EH (cell line): ENCODE data around the gene TPM2.

Source experiments
- DNase-seq: peaks from one replicate; pipeline ENCODE4 v3.0.0-alpha.2; 2015; ENCODE audit warnings: low read depth

Gene TPM2

GRCh38 chr9:35718721-35719511 lies 29.2 kb upstream of the TPM2 start:
- no peak for DNase-seq

- no peak for DNase-seq
Observed at GRCh38 chr9:35717132-35717870, 27.6 kb upstream of the TPM2 start.

DNA sequence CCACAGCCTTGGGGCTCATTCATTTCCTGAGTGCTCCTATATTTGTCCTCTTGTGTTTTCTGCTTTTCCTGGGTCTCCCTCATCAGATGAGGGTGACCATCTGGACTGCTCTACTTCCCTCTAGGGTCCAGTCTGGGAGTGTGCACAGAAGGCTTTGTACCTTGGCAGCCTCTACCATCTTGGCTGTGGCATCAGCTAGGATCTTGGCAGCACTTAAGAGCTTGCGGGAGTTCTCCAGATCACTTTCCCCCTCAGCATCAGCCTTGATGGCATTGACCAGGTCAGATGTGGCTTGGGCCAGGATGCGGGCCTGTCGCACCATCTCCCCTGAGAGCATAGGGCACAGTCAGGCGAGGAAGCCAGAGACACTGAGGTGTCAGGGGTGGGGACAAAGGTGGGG lies 26.5 kb upstream of the TPM2 start:
- peak; percentile 37 for DNase-seq

- no peak for DNase-seq
Observed at GRCh38 chr9:35714579-35715252, 25.0 kb upstream of the TPM2 start.

DNA sequence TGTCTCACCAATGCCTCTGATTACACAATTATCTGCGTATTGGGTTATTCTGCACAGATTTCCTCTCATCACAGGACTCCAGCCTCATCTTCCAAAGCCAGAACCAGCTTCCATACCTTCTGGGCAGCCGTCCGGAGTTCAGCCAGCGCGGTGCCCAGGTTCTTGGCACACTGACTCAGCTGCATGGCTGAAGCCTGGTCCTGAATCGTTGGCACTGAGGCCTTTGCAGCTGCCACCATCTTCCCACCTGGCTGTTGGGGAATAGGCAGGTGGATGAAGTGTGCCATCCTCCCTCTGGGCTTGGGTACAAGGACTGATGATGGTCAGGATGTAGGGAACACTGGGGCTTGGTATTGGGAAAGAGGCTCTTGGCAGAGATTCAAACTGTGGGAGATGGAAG lies 24.4 kb upstream of the TPM2 start:
- DNase-seq, result no peak

GRCh38 chr9:35713578-35713977 lies 23.9 kb upstream of the TPM2 start:
- DNase-seq, result no peak

- no peak for DNase-seq
Observed at GRCh38 chr9:35712762-35713400, 23.2 kb upstream of the TPM2 start.

- DNase-seq, result no peak
Observed at GRCh38 chr9:35711501-35712428, 22.0 kb upstream of the TPM2 start.

DNA sequence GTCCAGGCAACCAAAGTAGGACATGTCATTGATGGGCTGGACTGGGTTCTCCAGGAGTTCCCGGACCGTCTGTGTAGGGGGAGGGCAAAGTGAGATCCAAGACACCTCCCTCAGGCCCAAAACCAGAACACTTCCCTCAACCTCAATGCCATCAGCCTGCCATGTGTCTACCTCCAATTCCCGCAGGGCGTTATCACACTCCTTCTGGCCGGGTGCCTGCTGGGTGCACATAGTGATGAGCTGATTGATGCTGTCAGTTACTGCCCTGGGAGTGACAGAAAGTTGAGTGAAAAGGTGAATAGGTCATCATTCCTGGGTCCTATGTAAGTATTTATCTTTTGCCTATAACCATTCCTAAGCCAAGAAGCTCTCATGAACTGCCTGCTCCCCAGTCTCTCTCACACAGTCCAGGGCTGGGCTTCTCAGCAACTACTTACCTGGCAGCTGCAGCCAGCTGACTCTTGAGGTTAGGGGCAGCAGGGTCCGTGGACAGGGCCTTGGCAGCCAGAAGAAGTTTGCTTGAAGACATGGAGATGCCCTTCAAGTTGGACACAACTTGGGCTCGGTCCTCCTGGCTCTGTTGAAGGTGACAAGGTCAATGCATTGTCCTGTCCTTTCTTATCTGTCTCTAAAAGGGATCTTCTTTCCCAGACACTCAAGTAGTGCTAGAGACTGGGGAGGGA lies 21.2 kb upstream of the TPM2 start:
- DNase-seq, result no peak

DNA sequence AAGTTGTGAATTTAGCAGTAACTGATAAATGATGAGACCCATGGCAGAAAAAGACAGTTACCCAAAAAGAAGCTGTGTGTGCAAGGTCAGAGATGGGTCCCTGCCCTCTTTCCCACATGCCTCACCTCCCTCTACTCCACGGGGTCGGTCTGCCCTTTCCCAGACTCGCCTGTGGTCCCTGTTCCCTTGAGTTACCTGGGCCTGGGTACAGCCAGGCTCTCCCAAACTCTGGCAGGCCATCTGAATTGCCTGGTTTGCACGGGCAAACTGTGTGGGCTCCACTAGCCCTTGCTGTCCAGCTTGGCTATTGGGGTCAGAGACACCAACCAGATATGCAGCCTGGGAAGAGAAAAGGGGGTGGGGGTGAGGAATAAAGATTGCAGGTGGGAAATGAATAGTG lies 18.4 kb upstream of the TPM2 start:
- no peak for DNase-seq

DNA sequence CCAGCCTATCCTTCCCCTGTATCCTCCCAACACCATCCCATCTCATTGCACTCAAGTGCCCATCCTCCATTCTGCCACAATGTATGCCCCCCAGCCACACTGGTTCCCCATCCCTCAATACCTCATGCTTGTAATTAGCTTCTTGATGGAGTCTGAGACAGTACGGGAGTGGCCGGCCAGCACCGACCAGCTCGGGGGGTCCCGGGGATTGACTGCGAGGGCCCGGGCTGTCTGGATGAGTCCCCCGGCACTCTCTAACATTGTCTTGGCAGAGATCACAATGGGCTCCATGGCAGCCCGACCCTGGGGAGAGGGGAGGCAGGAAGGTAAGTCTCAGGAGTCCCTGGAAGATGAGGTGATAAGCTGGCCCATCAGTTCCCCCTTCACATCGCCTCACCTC lies 17.2 kb upstream of the TPM2 start:
- no peak for DNase-seq

GRCh38 chr9:35705836-35706430 lies 16.2 kb upstream of the TPM2 start:
- no peak for DNase-seq

- no peak for DNase-seq
Observed at GRCh38 chr9:35705372-35705771, 15.6 kb upstream of the TPM2 start.

- DNase-seq, result no peak
Observed at GRCh38 chr9:35703906-35704672, 14.4 kb upstream of the TPM2 start.

DNA sequence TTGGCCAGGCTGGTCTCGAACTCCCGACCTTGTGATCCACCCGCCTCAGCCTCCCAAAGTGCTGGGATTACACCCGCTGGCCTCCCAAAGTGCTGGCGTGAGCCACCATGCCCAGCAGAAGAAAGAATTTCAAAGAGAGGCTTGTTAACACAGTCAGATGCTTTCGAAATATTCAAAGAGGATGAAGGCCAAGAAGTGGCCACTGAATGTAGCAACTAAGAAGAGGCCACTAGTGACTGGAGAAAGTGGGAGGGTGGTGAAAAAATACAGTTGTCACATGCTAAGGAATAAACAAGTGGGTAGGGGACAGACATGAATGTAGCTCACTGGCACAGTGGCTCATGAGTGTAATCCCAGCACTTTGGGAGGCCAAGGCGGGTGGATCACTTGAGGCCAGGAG lies 13.0 kb upstream of the TPM2 start:
- DNase-seq, result no peak

- no peak for DNase-seq
Observed at GRCh38 chr9:35700942-35701341, 11.2 kb upstream of the TPM2 start.

GRCh38 chr9:35700031-35700430 lies 10.3 kb upstream of the TPM2 start:
- DNase-seq, result no peak

DNA sequence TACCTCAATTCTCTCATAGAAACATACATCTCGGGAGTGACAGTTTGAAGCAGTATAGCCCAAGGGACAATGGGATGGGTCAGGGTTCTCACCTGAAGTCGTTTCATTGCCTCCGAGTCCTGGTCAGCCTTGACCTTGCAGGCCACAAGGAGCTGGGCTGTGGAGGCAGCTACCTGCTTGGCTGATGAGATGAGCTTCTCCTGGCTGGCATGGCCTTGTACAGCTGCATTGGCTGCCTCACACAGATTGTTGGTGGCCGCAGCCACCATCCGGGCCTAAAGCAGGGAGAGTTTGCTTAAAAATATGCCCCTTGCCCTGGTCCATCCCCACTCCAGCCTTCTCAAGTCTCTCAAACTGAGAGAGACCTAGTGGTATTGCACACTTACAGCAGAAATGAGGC lies 8.5 kb upstream of the TPM2 start:
- DNase-seq, result no peak

DNA sequence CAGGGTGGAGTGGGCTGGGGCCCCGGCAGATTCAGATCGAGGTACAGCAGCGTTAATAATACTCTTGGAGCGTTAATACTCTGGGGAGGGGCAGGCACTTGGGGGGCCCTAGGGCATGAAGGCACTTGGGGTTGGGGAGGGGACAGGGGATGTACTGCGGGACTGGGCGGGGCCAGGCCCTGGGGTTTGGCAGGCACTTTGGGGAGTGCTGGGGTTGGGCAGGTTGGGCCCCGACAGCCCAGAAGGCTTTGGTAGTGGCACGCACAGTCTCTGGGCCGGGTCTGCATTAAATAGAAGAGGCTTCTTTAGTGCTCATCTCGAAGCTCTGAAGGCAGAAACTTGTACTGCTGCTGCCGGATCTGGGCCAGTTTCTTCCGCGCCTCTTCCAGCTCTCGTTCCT lies 7.8 kb upstream of the TPM2 start:
- DNase-seq, result no peak
